A549 (cell line): ENCODE measurements around the gene CDIP1.

Experiments used
- EHMT2 ChIP-seq: fragments of 200-600 bp; sonication (generic); IDR thresholded peaks from 2 replicates; pipeline ENCODE4 v1.6.1; 2016; ENCODE audit warnings: antibody characterized with exemption, low read depth, mild to moderate bottlenecking, moderate library complexity
- EP300 ChIP-seq, 2 experiments: fragments of >200 bp; sonication (Bioruptor Twin); formaldehyde crosslinking; IDR thresholded peaks; 2 replicates in 1 of 2; 3 replicates in 1 of 2; pipeline ENCODE4 v1.6.1; 2016 to 2017
- MAFK ChIP-seq: fragments of 450-650 bp; IDR thresholded peaks from 2 replicates; pipeline ENCODE4 v1.6.1; 2014; ENCODE audit not compliant: partially characterized antibody
- MAZ ChIP-seq: fragments of 150-350 bp; IDR thresholded peaks from 2 replicates; pipeline ENCODE4 v1.6.1; 2014; ENCODE audit warnings: antibody characterized with exemption, low read depth, low read length, borderline replicate concordance
- POLR2A ChIP-seq: IDR thresholded peaks from 2 replicates; pipeline ENCODE4 v1.6.1; 2012; ENCODE audit warnings: mild to moderate bottlenecking, low read length
- RAD21 ChIP-seq, 2 experiments: fragments of >200 bp in 1 of 2; sonication (Bioruptor Twin) in 1 of 2; formaldehyde crosslinking in 1 of 2; IDR thresholded peaks in 1 of 2; conservative IDR thresholded peaks in 1 of 2; 2 replicates in 1 of 2; 3 replicates in 1 of 2; pipeline ENCODE4 v1.6.1; 2012 to 2018; ENCODE audit warnings: inconsistent platforms in 1 of 2
- SMC3 ChIP-seq: fragments of >200 bp; sonication (Bioruptor Twin); formaldehyde crosslinking; IDR thresholded peaks from 3 replicates; pipeline ENCODE4 v1.6.1; 2018; ENCODE audit warnings: inconsistent platforms
- ZNF302 ChIP-seq: fragments of 250-450 bp; sonication (Bioruptor Pico); IDR thresholded peaks from 2 replicates; pipeline ENCODE4 v1.9.0; 2021; ENCODE audit warnings: inconsistent platforms, mild to moderate bottlenecking, moderate library complexity
- TF ChIP-seq, protein P1 (sequence below): fragments of >200 bp; sonication (Bioruptor Twin); formaldehyde crosslinking; IDR thresholded peaks from 3 replicates; pipeline ENCODE4 v1.5.1; 2016

DNA sequence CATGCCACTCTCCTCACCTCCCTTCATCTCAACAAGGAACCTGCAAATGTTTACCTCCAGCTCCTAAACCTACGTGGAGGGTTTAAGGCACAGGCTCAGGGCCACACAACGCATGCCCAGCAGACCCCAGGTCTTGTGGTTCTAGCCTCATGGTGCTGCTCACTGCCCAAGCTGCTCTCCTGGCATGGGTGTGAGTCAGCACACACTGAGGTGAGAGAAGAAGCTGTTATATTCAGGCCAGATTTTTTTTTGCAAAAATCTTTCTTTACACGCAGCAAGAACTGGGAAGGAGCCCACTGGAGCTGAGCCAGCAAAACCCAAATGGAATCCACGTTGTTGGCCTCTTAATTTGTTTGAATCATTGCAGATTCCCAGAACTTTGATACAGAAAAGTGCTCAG is 12.0 kb upstream of the CDIP1 start:
- no peak for TF ChIP-seq POLR2A
- TF ChIP-seq, protein P1, sequence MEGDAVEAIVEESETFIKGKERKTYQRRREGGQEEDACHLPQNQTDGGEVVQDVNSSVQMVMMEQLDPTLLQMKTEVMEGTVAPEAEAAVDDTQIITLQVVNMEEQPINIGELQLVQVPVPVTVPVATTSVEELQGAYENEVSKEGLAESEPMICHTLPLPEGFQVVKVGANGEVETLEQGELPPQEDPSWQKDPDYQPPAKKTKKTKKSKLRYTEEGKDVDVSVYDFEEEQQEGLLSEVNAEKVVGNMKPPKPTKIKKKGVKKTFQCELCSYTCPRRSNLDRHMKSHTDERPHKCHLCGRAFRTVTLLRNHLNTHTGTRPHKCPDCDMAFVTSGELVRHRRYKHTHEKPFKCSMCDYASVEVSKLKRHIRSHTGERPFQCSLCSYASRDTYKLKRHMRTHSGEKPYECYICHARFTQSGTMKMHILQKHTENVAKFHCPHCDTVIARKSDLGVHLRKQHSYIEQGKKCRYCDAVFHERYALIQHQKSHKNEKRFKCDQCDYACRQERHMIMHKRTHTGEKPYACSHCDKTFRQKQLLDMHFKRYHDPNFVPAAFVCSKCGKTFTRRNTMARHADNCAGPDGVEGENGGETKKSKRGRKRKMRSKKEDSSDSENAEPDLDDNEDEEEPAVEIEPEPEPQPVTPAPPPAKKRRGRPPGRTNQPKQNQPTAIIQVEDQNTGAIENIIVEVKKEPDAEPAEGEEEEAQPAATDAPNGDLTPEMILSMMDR, result no peak
- no peak for TF ChIP-seq MAFK
- no peak for TF ChIP-seq ZNF302 (CRISPR knock-in tag)
- TF ChIP-seq SMC3, result no peak
- TF ChIP-seq EHMT2, result no peak
- no peak for TF ChIP-seq RAD21 (conservative IDR thresholded peaks at IDR 0.05 in 1 of 2, IDR thresholded peaks at IDR 0.05 in 1 of 2)
- no peak for TF ChIP-seq MAZ
- no peak for TF ChIP-seq EP300 (IDR thresholded peaks at IDR 0.05)
